IMR-90 (cell line): ENCODE data around the gene PRPS2. TPM values are rescaled to one million over a fixed set of nuclear protein-coding genes. Genes with fewer than 3 reads are reported as not detected.

Experiments
- ATAC-seq: fragments of 200-7000 bp; cut with Tn5 transposase; 2 replicates; pipeline ENCODE4 v1.9.1; 2020; ENCODE audit warnings: low read depth, mild to moderate bottlenecking, moderate library complexity
- BruUV-seq: library from RNA; stranded (reverse); fragments of 400-500 nt; replicated peaks from 2 replicates; lab custom pipeline; 2021; lab: Mats Ljungman, UMichigan
- CTCF ChIA-PET: fragments of 300-600 bp; formaldehyde crosslinking; extraction: SDS; loops from one replicate; lab custom pipeline; 2021; ENCODE audit warnings: antibody characterized with exemption; lab: Yijun Ruan, JAX
- POLR2A ChIA-PET: fragments of 300-600 bp; sonication (Branson Sonifier 250); formaldehyde crosslinking; loops from one replicate; lab custom pipeline; 2022; ENCODE audit warnings: antibody characterized with exemption; ENCODE audit not compliant: unreplicated experiment; lab: Charles Lee
- DNase-seq: peaks from one replicate; pipeline ENCODE4 v3.0.0; 2013
- H2AFZ ChIP-seq: replicated peaks from 2 replicates; pipeline ENCODE3; 2013; ENCODE audit warnings: low read length, mild to moderate bottlenecking; ENCODE audit not compliant: poor library complexity
- H2AK5ac ChIP-seq: 2 replicates; pipeline ENCODE4 v1.6.1; 2013; ENCODE audit warnings: low read depth, low read length, inconsistent platforms
- H2AK9ac ChIP-seq: replicated peaks from 2 replicates; pipeline ENCODE3; 2013; ENCODE audit warnings: mild to moderate bottlenecking, low read depth, low read length, moderate library complexity; ENCODE audit not compliant: poor library complexity
- H2BK120ac ChIP-seq: 2 replicates; pipeline ENCODE4 v1.6.1; 2013; ENCODE audit warnings: low read depth, low read length, inconsistent platforms
- H2BK15ac ChIP-seq: 3 replicates; pipeline ENCODE4 v1.6.1; 2013; ENCODE audit warnings: low read depth, low read length, inconsistent platforms
- H2BK20ac ChIP-seq: 2 replicates; pipeline ENCODE4 v1.6.1; 2013; ENCODE audit warnings: low read depth, mild to moderate bottlenecking, inconsistent platforms, low read length, moderate library complexity
- H2BK5ac ChIP-seq: 2 replicates; pipeline ENCODE4 v1.6.1; 2013; ENCODE audit warnings: mild to moderate bottlenecking, low read depth, low read length, inconsistent platforms; ENCODE audit not compliant: poor library complexity, severe bottlenecking
- H3K14ac ChIP-seq: replicated peaks from 2 replicates; pipeline ENCODE4 v1.6.1; 2013; ENCODE audit warnings: low read depth, low read length, inconsistent platforms
- H3K18ac ChIP-seq: 2 replicates; pipeline ENCODE4 v1.6.1; 2013; ENCODE audit warnings: low read depth, low read length, control low read depth
- H3K23ac ChIP-seq: 2 replicates; pipeline ENCODE4 v1.6.1; 2013; ENCODE audit warnings: low read depth, low read length, inconsistent platforms
- H3K27ac ChIP-seq: 2 replicates; pipeline ENCODE4 v1.5.1; 2013; ENCODE audit warnings: mild to moderate bottlenecking, control low read depth, low read length; ENCODE audit not compliant: insufficient read depth
- H3K27me3 ChIP-seq: 2 replicates; pipeline ENCODE4 v1.6.1; 2013; ENCODE audit warnings: low read length; ENCODE audit not compliant: control insufficient read depth, insufficient read depth
- H3K36me3 ChIP-seq: 2 replicates; pipeline ENCODE4 v1.6.1; 2013; ENCODE audit warnings: low read length, mixed read lengths; ENCODE audit not compliant: control insufficient read depth, insufficient read depth
- H3K4ac ChIP-seq: 2 replicates; pipeline ENCODE4 v1.6.1; 2013; ENCODE audit warnings: low read depth, low read length, inconsistent platforms
- H3K4me1 ChIP-seq: 2 replicates; pipeline ENCODE4 v1.6.1; 2013; ENCODE audit warnings: low read length, mixed read lengths; ENCODE audit not compliant: control insufficient read depth, insufficient read depth
- H3K4me2 ChIP-seq: 2 replicates; pipeline ENCODE4 v1.6.1; 2013; ENCODE audit warnings: low read depth, mild to moderate bottlenecking, control low read depth, low read length, moderate library complexity
- H3K4me3 ChIP-seq: 2 replicates; pipeline ENCODE4 v1.5.1; 2013; ENCODE audit warnings: low read depth, mild to moderate bottlenecking, control low read depth, low read length, moderate library complexity; ENCODE audit not compliant: insufficient read depth
- H3K56ac ChIP-seq: 2 replicates; pipeline ENCODE4 v1.6.1; 2013; ENCODE audit warnings: low read length, inconsistent platforms; ENCODE audit not compliant: insufficient read depth; ENCODE audit errors: extremely low read depth
- H3K79me1 ChIP-seq, 2 experiments: 2 replicates each; pipeline ENCODE4 v1.6.1; 2013; ENCODE audit warnings: low read length in 2 of 2, inconsistent platforms in 1 of 2, low read depth in 1 of 2
- H3K9ac ChIP-seq: 2 replicates; pipeline ENCODE4 v1.6.1; 2013; ENCODE audit warnings: low read depth, low read length, control low read depth
- H3K9me1 ChIP-seq: 2 replicates; pipeline ENCODE4 v1.6.1; 2013; ENCODE audit warnings: low read length, inconsistent platforms; ENCODE audit not compliant: insufficient read depth
- H3K9me3 ChIP-seq: 2 replicates; pipeline ENCODE4 v1.6.1; 2013; ENCODE audit warnings: low read length; ENCODE audit not compliant: control insufficient read depth, insufficient read depth
- H4K20me1 ChIP-seq: 2 replicates; pipeline ENCODE4 v1.6.1; 2013; ENCODE audit warnings: low read length, inconsistent platforms; ENCODE audit not compliant: insufficient read depth
- H4K5ac ChIP-seq: 2 replicates; pipeline ENCODE4 v1.6.1; 2013; ENCODE audit warnings: mild to moderate bottlenecking, low read depth, low read length, control low read depth
- H4K8ac ChIP-seq, 2 experiments: 2 replicates each; pipeline ENCODE4 v1.6.1; 2013; ENCODE audit warnings: low read depth in 2 of 2, low read length in 2 of 2, control low read depth in 1 of 2, inconsistent platforms in 1 of 2
- H4K91ac ChIP-seq: 2 replicates; pipeline ENCODE4 v1.6.1; 2013; ENCODE audit warnings: low read depth, low read length, inconsistent platforms; ENCODE audit not compliant: insufficient read depth
- RAD21 ChIP-seq: IDR thresholded peaks from 2 replicates; pipeline ENCODE4 v1.6.1; 2012; ENCODE audit warnings: low read length, improper control_type of control experiment
- SMC3 ChIP-seq: fragments of 150-350 bp; IDR thresholded peaks from 2 replicates; pipeline ENCODE4 v1.6.1; 2016; ENCODE audit warnings: low read depth, mild to moderate bottlenecking, antibody characterized with exemption, low read length, moderate library complexity
- USF2 ChIP-seq: fragments of 150-350 bp; IDR thresholded peaks from 2 replicates; pipeline ENCODE4 v1.6.1; 2017; ENCODE audit warnings: mild to moderate bottlenecking, antibody characterized with exemption, low read length, low read depth
- WGBS, 2 experiments: methylation state at CpG; one replicate each; pipeline versions ENCODE4 v1.1.5 to v1.1.7; 2013; ENCODE audit warnings: missing lambda C conversion rate in 2 of 2; ENCODE audit not compliant: insufficient read length in 1 of 2; ENCODE audit errors: extremely low coverage in 2 of 2; 5-methylcytosine and 5-hydroxymethylcytosine counted together
- dilution Hi-C: fragments of 300-500 bp; cut with HindIII; formaldehyde crosslinking; loops from one replicate; pipeline ENCODE4 v1.14.3; 2018; ENCODE audit warnings: low sequenced_read_pairs; ENCODE audit not compliant: unreplicated experiment
- in situ Hi-C: fragments of 300-500 bp; cut with MboI; formaldehyde crosslinking; loops from 3 replicates; pipeline ENCODE4 v1.14.3; 2019; ENCODE audit warnings: low sequenced_read_pairs, inconsistent platforms, mixed read lengths
- intact Hi-C: fragments of 100-400 bp; cut with micrococcal nuclease; formaldehyde crosslinking; loops from 2 replicates; pipeline ENCODE4 v1.10.0; 2022
- polyA plus RNA-seq, 3 experiments: library from polyadenylated mRNA; depleted of rRNA; stranded (reverse); fragments of >200 nt; gene quantifications; 2 replicates each; pipeline ENCODE4 v1.2.3, GENCODE V29; 2012; ENCODE audit warnings: low replicate concordance in 1 of 3
- total RNA-seq: library from RNA; depleted of rRNA; stranded (reverse); fragments of >200 nt; gene quantifications from 2 replicates; pipeline ENCODE4 v1.2.3, GENCODE V29; 2012
- TF ChIP-seq, protein P1 (sequence below): conservative IDR thresholded peaks from 2 replicates; pipeline ENCODE4 v1.5.1; 2012; ENCODE audit warnings: mild to moderate bottlenecking, low read depth, low read length, improper control_type of control experiment

The PRPS2 gene
- total and polyA plus RNA-seq, 2 of the 4 experiments (the other 2 are of a cell fraction): 20.4 to 48.0 TPM

DNA sequence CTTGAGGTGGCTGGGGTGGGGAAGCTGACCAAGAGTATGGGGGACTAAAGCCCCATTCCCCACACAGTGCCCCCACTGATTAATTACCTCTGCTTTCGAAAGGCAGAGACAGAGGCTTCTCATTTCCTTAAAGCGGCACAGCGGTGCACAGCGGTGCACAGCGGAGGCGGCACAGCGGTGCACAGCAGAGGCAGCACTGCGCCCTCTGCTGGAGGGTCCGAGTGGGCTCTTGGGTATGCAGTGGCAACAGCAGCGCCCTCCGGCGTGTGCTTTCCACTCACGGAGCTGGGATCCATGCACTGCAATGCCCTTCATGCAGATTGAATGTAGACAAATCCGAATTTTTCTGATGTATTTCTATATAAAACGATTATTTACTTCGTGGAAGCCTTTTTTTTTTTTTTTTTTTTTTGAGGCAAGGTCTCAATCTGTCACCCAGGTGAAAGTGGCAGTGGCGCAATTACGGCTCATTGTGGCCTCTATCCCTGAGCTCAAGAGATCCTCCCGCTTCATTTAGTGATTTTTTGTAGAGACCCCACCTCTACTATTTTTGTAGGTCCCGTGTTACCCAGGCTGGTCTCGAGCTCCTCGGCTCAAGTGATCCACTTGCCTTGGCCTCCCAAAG, 19.7 kb upstream of the PRPS2 start:
- Histone ChIP-seq H3K14ac (no peak overlapping the region), H3K79me1 (no peaks in the 10 kb centered on the region), H4K5ac (no peak overlapping the region), H3K56ac (no peak overlapping the region), H2AK9ac (no peak overlapping the region), H3K9me3 (no peaks in the 10 kb centered on the region), H2AK5ac (no peak overlapping the region), H3K9ac (no peak overlapping the region), H3K36me3 (no peaks in the 10 kb centered on the region), H3K4me1 (no peaks in the 10 kb centered on the region), H3K18ac (no peak overlapping the region), H3K4me2 (no peak overlapping the region), H3K4ac (no peak overlapping the region), H3K4me3 (no peak overlapping the region), H2AFZ (peak overlapping the region; percentile 70), H2BK20ac (no peak overlapping the region), H4K8ac (no peak overlapping the region), H2BK15ac (no peak overlapping the region), H3K23ac (no peak overlapping the region), H4K20me1 (no peaks in the 10 kb centered on the region), H2BK5ac (no peak overlapping the region), H3K27ac (no peak overlapping the region), H4K91ac (no peak overlapping the region), H2BK120ac (no peak overlapping the region), H3K27me3 (peaks cover 6% of the 10 kb centered on the region), H3K9me1 (no peaks in the 10 kb centered on the region)
- ATAC-seq (no peak), DNase-seq (peak; percentile 31)
- dilution Hi-C loops: no loop called here
- 28% methylated on average over 10 of the region's 22 CpGs; no CpG with 5 or more reads in 1 of the 2 experiments for WGBS, 2 experiments
- no peak for TF ChIP-seq USF2
- TF ChIP-seq, protein P1, sequence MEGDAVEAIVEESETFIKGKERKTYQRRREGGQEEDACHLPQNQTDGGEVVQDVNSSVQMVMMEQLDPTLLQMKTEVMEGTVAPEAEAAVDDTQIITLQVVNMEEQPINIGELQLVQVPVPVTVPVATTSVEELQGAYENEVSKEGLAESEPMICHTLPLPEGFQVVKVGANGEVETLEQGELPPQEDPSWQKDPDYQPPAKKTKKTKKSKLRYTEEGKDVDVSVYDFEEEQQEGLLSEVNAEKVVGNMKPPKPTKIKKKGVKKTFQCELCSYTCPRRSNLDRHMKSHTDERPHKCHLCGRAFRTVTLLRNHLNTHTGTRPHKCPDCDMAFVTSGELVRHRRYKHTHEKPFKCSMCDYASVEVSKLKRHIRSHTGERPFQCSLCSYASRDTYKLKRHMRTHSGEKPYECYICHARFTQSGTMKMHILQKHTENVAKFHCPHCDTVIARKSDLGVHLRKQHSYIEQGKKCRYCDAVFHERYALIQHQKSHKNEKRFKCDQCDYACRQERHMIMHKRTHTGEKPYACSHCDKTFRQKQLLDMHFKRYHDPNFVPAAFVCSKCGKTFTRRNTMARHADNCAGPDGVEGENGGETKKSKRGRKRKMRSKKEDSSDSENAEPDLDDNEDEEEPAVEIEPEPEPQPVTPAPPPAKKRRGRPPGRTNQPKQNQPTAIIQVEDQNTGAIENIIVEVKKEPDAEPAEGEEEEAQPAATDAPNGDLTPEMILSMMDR: peak; percentile 75
- TF ChIP-seq RAD21: peak; percentile 32; the same call in 1 of the 2 replicates
- TF ChIP-seq SMC3: peak; percentile 37; the same call in 1 of the 2 replicates
- intact Hi-C loops: loop anchor here (10.0 kb wide), 1 partner anchor 697 kb away; no protein-coding TSS in a partner anchor
- in situ Hi-C loops: no loop called here
- ChIA-PET POLR2A (interaction anchor here (0.7 kb wide), 1 partner anchor 13 kb away, joined by 13 read pairs; no protein-coding TSS in a partner anchor), CTCF (interaction anchor here (0.6 to 1.5 kb wide), 4 partner anchors 12 to 50 kb away, joined by 3 to 5 read pairs (median 3); no protein-coding TSS in a partner anchor)
- BruUV-seq: no TSS peak
